ENCODE data around the gene SPOCK1.
A peak's percentile ranks its signal among the peaks of the same experiment; 100 is the strongest.

The SPOCK1 gene

DNA sequence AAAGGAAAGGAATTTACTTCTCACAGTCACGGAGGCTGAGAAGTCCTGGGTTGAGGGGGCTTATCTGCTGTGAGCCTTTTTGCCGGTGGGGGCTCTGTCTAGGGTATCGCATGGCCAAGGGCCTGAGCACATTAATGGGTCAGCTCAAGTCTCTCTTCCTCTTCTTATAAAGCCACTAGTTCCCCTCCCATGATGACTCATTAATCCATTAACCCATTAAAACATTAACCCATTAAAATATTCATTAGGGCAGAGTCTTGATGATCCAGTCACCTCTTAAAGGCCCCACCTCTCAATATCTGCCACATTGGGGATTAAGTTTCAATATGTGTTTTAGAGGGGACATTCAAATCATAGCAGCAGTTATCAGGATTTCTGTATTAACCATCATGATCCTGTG lies 406.3 kb downstream of the SPOCK1 start:
- Histone ChIP-seq H3K27ac (ENCODE audit: poor library complexity, severe bottlenecking) (no peak overlapping the region), H3K27me3 (ENCODE audit: insufficient read depth, poor library complexity, severe bottlenecking) (no peaks in the 10 kb centered on the region), H3K4me1 (ENCODE audit: insufficient read depth, poor library complexity, severe bottlenecking) (peaks cover 7% of the 10 kb centered on the region), H3K4me3 (ENCODE audit: severe bottlenecking) (no peak overlapping the region), H3K36me3 (ENCODE audit: low read depth) (no peaks in the 10 kb centered on the region), H3K9me3 (ENCODE audit: severe bottlenecking) (no peaks in the 10 kb centered on the region)
- DNase-seq (ENCODE audit: low spot score) (no peak), ATAC-seq (ENCODE audit: low read depth) (no peak)
- TF ChIP-seq, protein P1, sequence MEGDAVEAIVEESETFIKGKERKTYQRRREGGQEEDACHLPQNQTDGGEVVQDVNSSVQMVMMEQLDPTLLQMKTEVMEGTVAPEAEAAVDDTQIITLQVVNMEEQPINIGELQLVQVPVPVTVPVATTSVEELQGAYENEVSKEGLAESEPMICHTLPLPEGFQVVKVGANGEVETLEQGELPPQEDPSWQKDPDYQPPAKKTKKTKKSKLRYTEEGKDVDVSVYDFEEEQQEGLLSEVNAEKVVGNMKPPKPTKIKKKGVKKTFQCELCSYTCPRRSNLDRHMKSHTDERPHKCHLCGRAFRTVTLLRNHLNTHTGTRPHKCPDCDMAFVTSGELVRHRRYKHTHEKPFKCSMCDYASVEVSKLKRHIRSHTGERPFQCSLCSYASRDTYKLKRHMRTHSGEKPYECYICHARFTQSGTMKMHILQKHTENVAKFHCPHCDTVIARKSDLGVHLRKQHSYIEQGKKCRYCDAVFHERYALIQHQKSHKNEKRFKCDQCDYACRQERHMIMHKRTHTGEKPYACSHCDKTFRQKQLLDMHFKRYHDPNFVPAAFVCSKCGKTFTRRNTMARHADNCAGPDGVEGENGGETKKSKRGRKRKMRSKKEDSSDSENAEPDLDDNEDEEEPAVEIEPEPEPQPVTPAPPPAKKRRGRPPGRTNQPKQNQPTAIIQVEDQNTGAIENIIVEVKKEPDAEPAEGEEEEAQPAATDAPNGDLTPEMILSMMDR (IDR thresholded peaks at IDR 0.05; ENCODE audit: poor library complexity, severe bottlenecking) = no peak

DNA sequence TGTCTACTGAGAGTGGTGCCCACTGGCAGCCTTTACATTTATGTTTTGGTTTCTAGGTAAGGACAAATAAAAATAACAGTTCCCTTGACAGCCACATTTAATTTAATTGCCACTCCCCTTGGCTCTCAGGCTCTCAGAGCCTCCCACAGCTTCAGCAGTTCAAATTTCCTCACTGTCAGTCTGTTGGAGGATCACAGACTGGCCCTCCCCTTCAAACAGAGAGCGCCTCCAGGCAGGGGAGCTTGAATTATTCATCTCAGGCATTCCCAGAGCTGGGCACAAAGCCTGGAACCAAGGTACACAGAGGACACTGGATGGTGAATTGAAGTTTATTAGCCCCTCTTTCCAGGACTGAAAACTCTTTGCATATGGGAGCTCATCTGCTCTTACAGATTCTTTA lies 407.7 kb downstream of the SPOCK1 start:
- Histone ChIP-seq H3K27me3 (ENCODE audit: insufficient read depth, poor library complexity, severe bottlenecking) (no peaks in the 10 kb centered on the region), H3K4me1 (ENCODE audit: insufficient read depth, poor library complexity, severe bottlenecking) (peaks cover 7% of the 10 kb centered on the region), H3K27ac (ENCODE audit: poor library complexity, severe bottlenecking) (no peak overlapping the region), H3K36me3 (ENCODE audit: low read depth) (no peaks in the 10 kb centered on the region), H3K4me3 (ENCODE audit: severe bottlenecking) (no peak overlapping the region), H3K9me3 (ENCODE audit: severe bottlenecking) (no peaks in the 10 kb centered on the region)
- DNase-seq (ENCODE audit: low spot score) = no peak
- ATAC-seq (ENCODE audit: low read depth) = 0 out of 3 replicates have a peak, but pooled peaks have one; percentile 19
- TF ChIP-seq, protein P1 (IDR thresholded peaks at IDR 0.05; ENCODE audit: poor library complexity, severe bottlenecking) = no peak

DNA sequence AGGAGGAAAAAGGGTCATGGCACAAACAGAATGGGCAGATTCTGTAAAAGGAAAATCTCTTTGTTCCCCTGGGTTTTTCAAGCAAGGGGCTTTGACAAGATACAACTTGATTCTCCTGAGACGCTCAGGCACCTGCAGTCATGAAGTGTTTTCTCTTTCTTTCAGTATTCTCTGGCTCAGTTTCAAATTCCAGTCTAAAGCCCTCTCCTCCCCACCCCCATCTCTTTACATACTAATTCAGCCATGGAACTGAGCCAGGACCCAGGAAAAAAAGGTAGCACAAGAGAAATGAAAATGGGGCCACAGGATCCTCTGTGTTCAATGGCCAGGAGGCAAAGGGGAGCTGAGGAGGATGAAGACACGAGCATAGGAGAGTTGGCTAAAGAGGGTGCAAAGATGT lies 408.4 kb downstream of the SPOCK1 start:
- Histone ChIP-seq H3K36me3 (ENCODE audit: low read depth) (no peaks in the 10 kb centered on the region), H3K27me3 (ENCODE audit: insufficient read depth, poor library complexity, severe bottlenecking) (no peaks in the 10 kb centered on the region), H3K4me3 (ENCODE audit: severe bottlenecking) (no peak overlapping the region), H3K27ac (ENCODE audit: poor library complexity, severe bottlenecking) (no peak overlapping the region), H3K9me3 (ENCODE audit: severe bottlenecking) (no peaks in the 10 kb centered on the region), H3K4me1 (ENCODE audit: insufficient read depth, poor library complexity, severe bottlenecking) (peaks cover 7% of the 10 kb centered on the region)
- TF ChIP-seq, protein P1 (IDR thresholded peaks at IDR 0.05; ENCODE audit: poor library complexity, severe bottlenecking) = no peak
- DNase-seq (ENCODE audit: low spot score) = no peak
- ATAC-seq (ENCODE audit: low read depth) = no peak

DNA sequence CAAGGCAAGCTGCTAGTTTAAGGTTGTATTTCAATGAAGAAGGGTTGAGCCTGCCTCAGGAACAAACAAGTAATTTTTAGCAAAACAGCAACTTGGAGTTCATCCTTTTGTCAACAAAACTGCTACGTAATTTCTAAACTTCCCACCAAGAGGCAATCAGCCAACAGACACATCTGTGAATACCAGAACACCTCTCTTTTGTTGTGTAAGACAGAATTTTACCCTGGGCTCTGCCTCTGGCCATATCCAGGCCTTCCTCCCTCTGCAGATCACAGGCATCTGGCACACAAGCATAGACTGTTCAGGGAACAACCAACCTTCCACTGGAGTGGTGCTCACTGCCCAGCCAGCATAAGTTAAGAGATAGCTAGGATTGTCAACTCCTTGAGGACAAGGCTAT lies 409.0 kb downstream of the SPOCK1 start:
- no peak for DNase-seq (ENCODE audit: low spot score)
- Histone ChIP-seq H3K4me1 (ENCODE audit: insufficient read depth, poor library complexity, severe bottlenecking) (peaks cover 7% of the 10 kb centered on the region), H3K36me3 (ENCODE audit: low read depth) (no peaks in the 10 kb centered on the region), H3K4me3 (ENCODE audit: severe bottlenecking) (no peak overlapping the region), H3K27ac (ENCODE audit: poor library complexity, severe bottlenecking) (no peak overlapping the region), H3K27me3 (ENCODE audit: insufficient read depth, poor library complexity, severe bottlenecking) (no peaks in the 10 kb centered on the region), H3K9me3 (ENCODE audit: severe bottlenecking) (no peaks in the 10 kb centered on the region)
- peak; percentile 69 for ATAC-seq (ENCODE audit: low read depth)
- TF ChIP-seq, protein P1 (IDR thresholded peaks at IDR 0.05; ENCODE audit: poor library complexity, severe bottlenecking) = no peak

DNA sequence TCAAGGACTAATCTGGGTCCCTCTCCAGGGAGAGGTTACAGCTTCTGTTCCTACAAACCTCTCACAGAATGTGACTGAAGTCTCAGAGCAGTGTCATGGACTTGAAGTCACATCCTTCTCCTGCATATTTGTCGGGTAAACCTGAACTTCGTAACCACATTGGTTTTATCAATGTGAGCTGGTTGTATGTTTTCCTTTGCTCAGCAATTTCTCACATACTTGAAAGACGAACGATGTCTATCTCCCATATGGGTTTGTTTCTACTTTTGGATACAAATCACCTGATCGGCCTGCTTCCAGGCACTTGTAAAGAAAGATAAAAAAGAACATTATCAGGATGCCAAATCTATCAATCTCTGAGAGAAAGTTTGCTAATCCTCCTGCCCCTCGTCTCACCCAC lies 411.0 kb downstream of the SPOCK1 start:
- no peak overlapping the region for H3K27ac ChIP-seq (ENCODE audit: poor library complexity, severe bottlenecking)
- H3K4me3 ChIP-seq (ENCODE audit: severe bottlenecking) = no peak overlapping the region
- DNase-seq (ENCODE audit: low spot score) (no peak), ATAC-seq (ENCODE audit: low read depth) (no peak)
- H3K36me3 ChIP-seq (ENCODE audit: low read depth) = no peaks in the 10 kb centered on the region
- H3K27me3 ChIP-seq (ENCODE audit: insufficient read depth, poor library complexity, severe bottlenecking) = no peaks in the 10 kb centered on the region
- H3K9me3 ChIP-seq (ENCODE audit: severe bottlenecking) = no peaks in the 10 kb centered on the region
- H3K4me1 ChIP-seq (ENCODE audit: insufficient read depth, poor library complexity, severe bottlenecking) = peaks cover 7% of the 10 kb centered on the region
- TF ChIP-seq, protein P1 (IDR thresholded peaks at IDR 0.05; ENCODE audit: poor library complexity, severe bottlenecking) = no peak
